Muscle layer of colon (tissue), 2 donors: ENCODE measurements around the gene DUSP1.

ENCODE experiments used
- H3K27ac ChIP-seq: one replicate; pipeline ENCODE4 v1.7.0; 2013; ENCODE audit warnings: low read depth, mild to moderate bottlenecking, low read length, moderate library complexity
- H3K27me3 ChIP-seq, 2 donors: one replicate each; pipeline ENCODE4 v1.7.0; 2013; ENCODE audit warnings: low read length in 2 of 2, mild to moderate bottlenecking in 2 of 2; ENCODE audit not compliant: insufficient read depth in 2 of 2, control insufficient read depth in 1 of 2
- H3K36me3 ChIP-seq: one replicate; pipeline ENCODE4 v1.7.0; 2013; ENCODE audit warnings: mild to moderate bottlenecking, low read length; ENCODE audit not compliant: insufficient read depth
- H3K4me1 ChIP-seq: one replicate; pipeline ENCODE4 v1.7.0; 2013; ENCODE audit warnings: mild to moderate bottlenecking, low read length; ENCODE audit not compliant: insufficient read depth
- H3K4me3 ChIP-seq, 2 donors: one replicate each; pipeline ENCODE4 v1.7.0; 2013; ENCODE audit warnings: low read length in 2 of 2, low read depth in 1 of 2, mild to moderate bottlenecking in 1 of 2, moderate library complexity in 1 of 2
- H3K9ac ChIP-seq: one replicate; pipeline ENCODE4 v1.7.0; 2013; ENCODE audit warnings: low read length
- H3K9me3 ChIP-seq: one replicate; pipeline ENCODE4 v1.7.0; 2013; ENCODE audit warnings: mild to moderate bottlenecking, low read length
- donor health status: abdominal sarcoma.
- donor health status: Adenocarcinoma of cecum.

DUSP1 gene

GRCh38 chr5:172744123-172745104 lies 26.6 kb downstream of the DUSP1 start:
- Histone ChIP-seq H3K36me3 (no peaks in the 10 kb centered on the region), H3K27ac (peak overlapping the region; percentile 3), H3K27me3 (no peaks in the 10 kb centered on the region), H3K9ac (peak overlapping the region; percentile 11), H3K4me1 (peaks cover 62% of the 10 kb centered on the region), H3K4me3 (no peak overlapping the region), H3K9me3 (no peaks in the 10 kb centered on the region)

- Histone ChIP-seq H3K36me3 (no peaks in the 10 kb centered on the region), H3K27ac (peak overlapping the region; percentile 3), H3K9me3 (no peaks in the 10 kb centered on the region), H3K4me1 (peaks cover 53% of the 10 kb centered on the region), H3K4me3 (no peak overlapping the region), H3K9ac (peak overlapping the region; percentile 11), H3K27me3 (no peaks in the 10 kb centered on the region)
Measured at GRCh38 chr5:172743112-172743959, 27.7 kb downstream of the DUSP1 start.

- no peaks in the 10 kb centered on the region for H3K36me3 ChIP-seq
- peaks cover 44% of the 10 kb centered on the region for H3K4me1 ChIP-seq
Measured at GRCh38 chr5:172741206-172741582, 29.8 kb downstream of the DUSP1 start.

GRCh38 chr5:172740428-172741205 lies 30.4 kb downstream of the DUSP1 start:
- peaks cover 44% of the 10 kb centered on the region for H3K4me1 ChIP-seq
- no peaks in the 10 kb centered on the region for H3K36me3 ChIP-seq
- peak overlapping the region; percentile 89 for H3K27ac ChIP-seq
- H3K9ac ChIP-seq, result peak overlapping the region; percentile 29
- H3K4me3 ChIP-seq, result no peak overlapping the region
- H3K9me3 ChIP-seq, result no peaks in the 10 kb centered on the region
- H3K27me3 ChIP-seq, result no peaks in the 10 kb centered on the region

More at GRCh38 chr5:172741206-172741582, 29.8 kb downstream of the DUSP1 start:
- no peak overlapping the region for H3K4me3 ChIP-seq
- H3K9me3 ChIP-seq, result no peaks in the 10 kb centered on the region
- peak overlapping the region; percentile 29 for H3K9ac ChIP-seq
- no peaks in the 10 kb centered on the region for H3K27me3 ChIP-seq
- H3K27ac ChIP-seq, result peak overlapping the region; percentile 89

GRCh38 chr5:172739375-172739774 lies 31.6 kb downstream of the DUSP1 start:
- Histone ChIP-seq H3K9ac (no peak overlapping the region), H3K4me3 (no peak overlapping the region), H3K9me3 (no peaks in the 10 kb centered on the region), H3K36me3 (no peaks in the 10 kb centered on the region), H3K4me1 (peaks cover 49% of the 10 kb centered on the region), H3K27me3 (no peaks in the 10 kb centered on the region), H3K27ac (no peak overlapping the region)

GRCh38 chr5:172736508-172737135 lies 34.4 kb downstream of the DUSP1 start:
- Histone ChIP-seq H3K4me1 (peaks cover 55% of the 10 kb centered on the region), H3K36me3 (no peaks in the 10 kb centered on the region), H3K9ac (no peak overlapping the region), H3K9me3 (no peaks in the 10 kb centered on the region), H3K4me3 (no peak overlapping the region), H3K27ac (peak overlapping the region; percentile 73), H3K27me3 (no peaks in the 10 kb centered on the region)

- Histone ChIP-seq H3K9me3 (no peaks in the 10 kb centered on the region), H3K9ac (no peak overlapping the region), H3K4me1 (peaks cover 43% of the 10 kb centered on the region), H3K27ac (peak overlapping the region; percentile 64), H3K36me3 (no peaks in the 10 kb centered on the region), H3K4me3 (no peak overlapping the region), H3K27me3 (no peaks in the 10 kb centered on the region)
Measured at GRCh38 chr5:172735141-172735831, 35.7 kb downstream of the DUSP1 start.

- peak overlapping the region; percentile 49 for H3K9ac ChIP-seq
- H3K27me3 ChIP-seq, result no peaks in the 10 kb centered on the region
- no peaks in the 10 kb centered on the region for H3K9me3 ChIP-seq
- peaks cover 40% of the 10 kb centered on the region for H3K4me1 ChIP-seq
- H3K27ac ChIP-seq, result peak overlapping the region; percentile 95
- peak overlapping the region in 1 of 2 donors; percentile 44 for H3K4me3 ChIP-seq
- no peaks in the 10 kb centered on the region for H3K36me3 ChIP-seq
Measured at GRCh38 chr5:172733974-172734346, 37.0 kb downstream of the DUSP1 start.

GRCh38 chr5:172733131-172733973 lies 37.6 kb downstream of the DUSP1 start:
- H3K9ac ChIP-seq, result peak overlapping the region; percentile 51
- H3K9me3 ChIP-seq, result no peaks in the 10 kb centered on the region
- peak overlapping the region in 1 of 2 donors; percentile 44 for H3K4me3 ChIP-seq
- H3K36me3 ChIP-seq, result no peaks in the 10 kb centered on the region
- no peaks in the 10 kb centered on the region for H3K27me3 ChIP-seq
- H3K4me1 ChIP-seq, result peaks cover 40% of the 10 kb centered on the region
- H3K27ac ChIP-seq, result peak overlapping the region; percentile 95
